GM12878 (cell line): ENCODE results near the gene KRT12. TPM values are rescaled to one million over a fixed set of nuclear protein-coding genes. Genes with fewer than 3 reads are reported as not detected.

ENCODE experiments used
- ATAC-seq: fragments of 200-7000 bp; cut with Tn5 transposase; 3 replicates; pipeline ENCODE4 v1.9.1; 2020; ENCODE audit warnings: mild to moderate bottlenecking, moderate library complexity
- BruUV-seq: library from RNA; stranded (reverse); fragments of 400-500 nt; replicated peaks from 2 replicates; lab custom pipeline; 2021; lab: Mats Ljungman, UMichigan
- CTCF ChIA-PET: fragments of 300-600 bp; sonication (Branson Sonifier 250); formaldehyde crosslinking; extraction: SDS; loops from one replicate; lab custom pipeline; 2021; ENCODE audit warnings: inconsistent platforms; lab: Yijun Ruan, JAX
- POLR2A ChIA-PET: fragments of 350-600 bp; formaldehyde crosslinking; extraction: SDS; loops from one replicate; lab custom pipeline; 2021; ENCODE audit warnings: inconsistent platforms; lab: Charles Lee
- RAD21 ChIA-PET: fragments of 300-600 bp; sonication (Branson Sonifier 250); formaldehyde crosslinking; loops from one replicate; lab custom pipeline; 2023; ENCODE audit warnings: antibody characterized with exemption; ENCODE audit not compliant: unreplicated experiment; lab: Charles Lee
- SMC1A ChIA-PET: fragments of 300-600 bp; sonication (Branson Sonifier 250); formaldehyde crosslinking; loops from one replicate; lab custom pipeline; 2023; ENCODE audit not compliant: unreplicated experiment, uncharacterized antibody; lab: Charles Lee
- DNase-seq: peaks from one replicate; pipeline ENCODE4 v3.0.0-alpha.2; 2011; ENCODE audit warnings: low read depth, low spot score
- FAIRE-seq: peaks from 3 replicates; lab custom pipeline; 2011; peaks lifted over from hg19 to GRCh38; lab: Jason Lieb, UNC
- H2AFZ ChIP-seq: 2 replicates; pipeline ENCODE4 v1.6.0; 2011; ENCODE audit warnings: low read depth, low read length, control low read depth; ENCODE audit not compliant: control insufficient read depth
- H3K27ac ChIP-seq: 2 replicates; pipeline ENCODE4 v1.5.1; 2011; ENCODE audit warnings: control low read depth; ENCODE audit not compliant: control insufficient read depth, insufficient read depth
- H3K27me3 ChIP-seq, 2 experiments: replicated peaks in 1 of 2; 2 replicates each; pipeline versions ENCODE4 v1.6.0 to v1.6.1; 2011; ENCODE audit warnings: low read length in 1 of 2; ENCODE audit not compliant: control insufficient read depth in 2 of 2, insufficient read depth in 2 of 2
- H3K36me3 ChIP-seq, 2 experiments: 2 replicates each; pipeline ENCODE4 v1.5.1; 2011; ENCODE audit warnings: low read length in 1 of 2; ENCODE audit not compliant: control insufficient read depth in 2 of 2, insufficient read depth in 2 of 2
- H3K4me1 ChIP-seq: 2 replicates; pipeline ENCODE4 v1.6.1; 2011; ENCODE audit warnings: mild to moderate bottlenecking, low read length, moderate library complexity, mixed read lengths; ENCODE audit not compliant: control insufficient read depth, insufficient read depth
- H3K4me2 ChIP-seq: 2 replicates; pipeline ENCODE4 v1.6.0; 2011; ENCODE audit warnings: control low read depth; ENCODE audit not compliant: control insufficient read depth, insufficient read depth
- H3K4me3 ChIP-seq: fragments of 200-600 bp; sonication (generic); 2 replicates; pipeline ENCODE4 v1.5.1; 2016
- H3K79me2 ChIP-seq: 2 replicates; pipeline ENCODE4 v1.6.0; 2011; ENCODE audit warnings: low read length; ENCODE audit not compliant: control insufficient read depth, insufficient read depth
- H3K9ac ChIP-seq: 2 replicates; pipeline ENCODE4 v1.8.0; 2011; ENCODE audit warnings: low read length, control low read depth, mixed read lengths; ENCODE audit not compliant: control insufficient read depth, insufficient read depth
- H3K9me3 ChIP-seq: replicated peaks from 3 replicates; pipeline ENCODE4 v1.5.1; 2011; ENCODE audit warnings: mild to moderate bottlenecking, low read length; ENCODE audit not compliant: control insufficient read depth, insufficient read depth
- H4K20me1 ChIP-seq: 2 replicates; pipeline ENCODE4 v1.6.0; 2011; ENCODE audit not compliant: control insufficient read depth, insufficient read depth
- ATF2 ChIP-seq: IDR thresholded peaks from 2 replicates; pipeline ENCODE4 v1.6.1; 2012; ENCODE audit warnings: low read length, inconsistent platforms
- CHD2 ChIP-seq: IDR thresholded peaks from 2 replicates; pipeline ENCODE4 v1.6.1; 2011; ENCODE audit warnings: low read depth, low read length, improper control_type of control experiment, borderline replicate concordance
- CREM ChIP-seq: IDR thresholded peaks from 2 replicates; pipeline ENCODE4 v1.6.1; 2014; ENCODE audit warnings: antibody characterized with exemption, low read depth
- HDGF ChIP-seq: fragments of 450-650 bp; IDR thresholded peaks from 2 replicates; pipeline ENCODE4 v1.6.1; 2016; ENCODE audit warnings: antibody characterized with exemption
- IRF4 ChIP-seq: IDR thresholded peaks from 2 replicates; pipeline ENCODE4 v1.6.1; 2011; ENCODE audit warnings: low read depth, low read length
- KDM1A ChIP-seq: fragments of 200-600 bp; sonication (generic); IDR thresholded peaks from 2 replicates; pipeline ENCODE4 v1.6.1; 2016; ENCODE audit warnings: borderline replicate concordance
- NFYB ChIP-seq: IDR thresholded peaks from 2 replicates; pipeline ENCODE4 v1.6.1; 2011; ENCODE audit warnings: low read depth, mild to moderate bottlenecking, low read length, improper control_type of control experiment, moderate library complexity; ENCODE audit not compliant: insufficient read depth
- PKNOX1 ChIP-seq: fragments of 450-650 bp; IDR thresholded peaks from 2 replicates; pipeline ENCODE4 v1.6.1; 2016; ENCODE audit warnings: mild to moderate bottlenecking
- RFX5 ChIP-seq: IDR thresholded peaks from 2 replicates; pipeline ENCODE4 v1.6.1; 2011; ENCODE audit warnings: low read depth, low read length, improper control_type of control experiment
- RUNX3 ChIP-seq: IDR thresholded peaks from 2 replicates; pipeline ENCODE4 v1.6.1; 2012; ENCODE audit warnings: low read length, inconsistent platforms
- SMARCA5 ChIP-seq: fragments of 450-650 bp; IDR thresholded peaks from 2 replicates; pipeline ENCODE4 v1.6.1; 2017; ENCODE audit warnings: mild to moderate bottlenecking
- TCF7 ChIP-seq: IDR thresholded peaks from 2 replicates; pipeline ENCODE4 v1.6.1; 2014; ENCODE audit warnings: antibody characterized with exemption, borderline replicate concordance
- WRNIP1 ChIP-seq: IDR thresholded peaks from 2 replicates; pipeline ENCODE4 v1.6.1; 2011; ENCODE audit warnings: low read depth, low read length, improper control_type of control experiment, borderline replicate concordance
- ZNF217 ChIP-seq: fragments of 450-650 bp; IDR thresholded peaks from 2 replicates; pipeline ENCODE4 v1.6.1; 2017; ENCODE audit warnings: antibody characterized with exemption, mild to moderate bottlenecking
- WGBS: methylation state at CpG from one replicate; pipeline ENCODE4 v1.1.6; 2016; ENCODE audit warnings: low lambda C conversion rate; ENCODE audit not compliant: insufficient replicate concordance, insufficient coverage; ENCODE audit errors: missing lambda C conversion rate; 5-methylcytosine and 5-hydroxymethylcytosine counted together
- in situ Hi-C: fragments of 300-500 bp; cut with MboI; formaldehyde crosslinking; loops from 9 replicates; pipeline ENCODE4 v1.14.3; 2018; ENCODE audit warnings: mixed read lengths
- intact Hi-C: fragments of 100-400 bp; cut with micrococcal nuclease; formaldehyde crosslinking; loops from one replicate; pipeline ENCODE4 v1.14.2; 2022; ENCODE audit not compliant: unreplicated experiment
- polyA plus RNA-seq, 11 experiments: library from polyadenylated mRNA; depleted of rRNA in 4 of 11; unstranded in 6 of 11; stranded (reverse) in 5 of 11; fragments of >200 nt; fragmentation: Nextera tagmentation in 4 of 11; fragmentation: Illumina TruSeq in 1 of 11; extraction: Ambion mirVana in 4 of 11; extraction: Trizol in 1 of 11; gene quantifications; 1 replicate in 1 of 11; 2 replicates in 10 of 11; pipeline versions ENCODE4 v1.2.1 to v1.2.3, GENCODE V29; 2011 to 2016; ENCODE audit warnings: inconsistent platforms in 2 of 11, missing spikeins in 2 of 11, low read depth in 1 of 11
- total RNA-seq, 4 experiments: library from RNA; depleted of rRNA in 3 of 4; stranded (reverse); fragments of >200 nt in 3 of 4; fragmentation: Illumina TruSeq in 1 of 4; extraction: Trizol in 1 of 4; gene quantifications; 2 replicates each; pipeline versions ENCODE4 v1.2.1 to v1.2.3, GENCODE V29; 2013 to 2021

Gene KRT12
- total and polyA plus RNA-seq, 10 of the 15 experiments (the other 5 are each of a cell fraction or from before 2014, with no cell fraction given) = not detected

GRCh38 chr17:40827746-40828453 lies 39.1 kb downstream of the KRT12 start:
- no peaks in the 10 kb centered on the region for H3K36me3 ChIP-seq
- intact Hi-C loops = no loop called here
- no peak overlapping the region for H3K4me3 ChIP-seq
- H3K9ac ChIP-seq = no peak overlapping the region
- BruUV-seq = no TSS peak
- ATAC-seq (peak; percentile 45), DNase-seq (no peak), FAIRE-seq (no peak)
- no peak overlapping the region for H2AFZ ChIP-seq
- WGBS = 55% methylated on average over 7 of the region's 7 CpGs
- H3K9me3 ChIP-seq = no peaks in the 10 kb centered on the region
- POLR2A ChIA-PET = interaction anchor here (1.2 kb wide), 1 partner anchor 9 kb away, joined by 4 read pairs; no protein-coding TSS in a partner anchor
- H4K20me1 ChIP-seq = no peaks in the 10 kb centered on the region
- H3K4me2 ChIP-seq = no peak overlapping the region
- in situ Hi-C loops = no loop called here
- no peaks in the 10 kb centered on the region for H3K79me2 ChIP-seq
- CTCF ChIA-PET = no interaction called here
- 0 out of 2 replicates have a peak, but pooled peaks have one; percentile 58 for TF ChIP-seq TCF7
- TF ChIP-seq CREM = no peak
- peak; percentile 60; the same call in 1 of the 2 replicates for TF ChIP-seq RUNX3
- no peak for TF ChIP-seq ATF2
- TF ChIP-seq KDM1A = no peak
- TF ChIP-seq RFX5 = no peak
- TF ChIP-seq IRF4 = no peak
- TF ChIP-seq WRNIP1 = no peak
- TF ChIP-seq PKNOX1 = peak; percentile 58
- 0 out of 2 replicates have a peak, but pooled peaks have one; percentile 4 for TF ChIP-seq NFYB
- TF ChIP-seq HDGF = no peak
- no peak for TF ChIP-seq ZNF217
- TF ChIP-seq CHD2 = no peak
- TF ChIP-seq SMARCA5 = no peak
- H3K4me1 ChIP-seq = peaks cover 4% of the 10 kb centered on the region; the same call in 1 of the 2 replicates
- SMC1A ChIA-PET = interaction anchor here (0.7 to 1.4 kb wide), 3 partner anchors 9 to 75 kb away, joined by 3 read pairs; no protein-coding TSS in a partner anchor
- H3K27ac ChIP-seq = no peak overlapping the region
- RAD21 ChIA-PET = no interaction called here
- H3K27me3 ChIP-seq = no peaks in the 10 kb centered on the region
